ENCODE results near the gene DCAF15.

GRCh38 chr19:13993590-13994300 is 41.4 kb downstream of the DCAF15 start:
- TF ChIP-seq CTCF (IDR thresholded peaks at IDR 0.05) (no peak), POLR2A (IDR thresholded peaks at IDR 0.05) (no peak)
